Lower leg skin (tissue), 4 donors: ENCODE data around the gene HMHB1. TPM values are rescaled to one million over a fixed set of nuclear protein-coding genes. Genes with fewer than 3 reads are reported as not detected.
A peak's percentile ranks its signal among the peaks of the same experiment; 100 is the strongest.
"Not testable (repeated sequence)": the region's sequence is repeated elsewhere in the genome, so short reads cannot be mapped to it uniquely, and the experiment has no call there.

Experiments used
- DNase-seq, 2 donors: peaks; one replicate each; pipeline ENCODE4 v3.0.0-alpha.2; 2019; ENCODE audit warnings: low spot score in 2 of 2
- H3K4me3 ChIP-seq: fragments of 200-600 bp; sonication (generic); 2 replicates; pipeline ENCODE4 v1.5.1; 2017; ENCODE audit warnings: mild to moderate bottlenecking, low read depth; ENCODE audit not compliant: poor library complexity, severe bottlenecking
- CTCF ChIP-seq, 3 donors: fragments of 450-650 bp; IDR thresholded peaks; one replicate each; pipeline ENCODE4 v1.5.1; 2016; ENCODE audit warnings: antibody characterized with exemption in 3 of 3, mild to moderate bottlenecking in 3 of 3, moderate library complexity in 2 of 3
- POLR2A ChIP-seq, 2 donors: fragments of 450-650 bp; IDR thresholded peaks; one replicate each; pipeline ENCODE4 v1.6.1; 2016 to 2017; ENCODE audit warnings: antibody characterized with exemption in 2 of 2, mild to moderate bottlenecking in 1 of 2, moderate library complexity in 1 of 2
- WGBS, 2 donors: methylation state at CpG; one replicate each; pipeline ENCODE4 v1.1.5; 2018; 5-methylcytosine and 5-hydroxymethylcytosine counted together
- intact Hi-C: fragments of 100-400 bp; cut with DNase I; formaldehyde crosslinking; loops from one replicate; pipeline ENCODE4 v1.15.0; 2023; ENCODE audit warnings: low total_unique reads
- total RNA-seq, 4 donors: library from RNA; depleted of rRNA; stranded (reverse); fragments of >200 nt; gene quantifications; one replicate each; pipeline ENCODE4 v1.1.0, GENCODE V29; 2016

HMHB1 gene
- total RNA-seq, 4 donors from 2014 or later = not detected

- intact Hi-C loops = no loop called here
- no peak overlapping the region for H3K4me3 ChIP-seq
- WGBS, 2 donors = 36 to 45% methylated on average over 2 of the region's 2 CpGs
- no peak for TF ChIP-seq CTCF (IDR thresholded peaks at IDR 0.05)
- TF ChIP-seq POLR2A (IDR thresholded peaks at IDR 0.05) = no peak
- no peak for DNase-seq
These were observed 5.4 kb upstream of the HMHB1 start for GRCh38 chr5:143806579-143806978.

- DNase-seq = no peak
- H3K4me3 ChIP-seq = no peak overlapping the region
- intact Hi-C loops = no loop called here
- TF ChIP-seq POLR2A (IDR thresholded peaks at IDR 0.05) (no peak), CTCF (IDR thresholded peaks at IDR 0.05) (no peak)
- 95% methylated on average over 1 of the region's 1 CpG for WGBS, 2 donors
These were observed 4.6 kb upstream of the HMHB1 start for GRCh38 chr5:143807401-143807800.

- DNase-seq, H3K4me3 ChIP-seq, intact Hi-C loops: not testable (repeated sequence)
- 92 to 94% methylated on average over 4 of the region's 4 CpGs for WGBS, 2 donors
These were observed 4.4 kb downstream of the HMHB1 start for GRCh38 chr5:143816370-143816769.

- H3K4me3 ChIP-seq = no peak overlapping the region
- TF ChIP-seq POLR2A (IDR thresholded peaks at IDR 0.05) (no peak), CTCF (IDR thresholded peaks at IDR 0.05) (no peak)
- intact Hi-C loops = loop anchor here (10.0 kb wide), 2 partner anchors 405 to 895 kb away; no protein-coding TSS in a partner anchor
- no peak for DNase-seq
These were observed 7.8 kb downstream of the HMHB1 start for GRCh38 chr5:143819716-143820115.

- WGBS, 2 donors = 75 to 83% methylated on average over 2 of the region's 2 CpGs
- intact Hi-C loops = loop anchor here (10.0 kb wide), 2 partner anchors 406 to 896 kb away; no protein-coding TSS in a partner anchor
- no peak for DNase-seq
- H3K4me3 ChIP-seq = no peak overlapping the region
- no peak for TF ChIP-seq CTCF (IDR thresholded peaks at IDR 0.05)
- TF ChIP-seq POLR2A (IDR thresholded peaks at IDR 0.05) = no peak
These were observed 8.5 kb downstream of the HMHB1 start for GRCh38 chr5:143820451-143820850.

- intact Hi-C loops = loop anchor here (5.0 to 10.0 kb wide), 3 partner anchors 410 to 900 kb away; no protein-coding TSS in a partner anchor
- TF ChIP-seq POLR2A (IDR thresholded peaks at IDR 0.05) (no peak), CTCF (IDR thresholded peaks at IDR 0.05) (peak in 1 of 3 donors; percentile 84)
- DNase-seq = peak; percentile 79 to 96
- WGBS, 2 donors = 31 to 42% methylated on average over 8 of the region's 8 CpGs
- H3K4me3 ChIP-seq = no peak overlapping the region
These were observed 13.1 kb downstream of the HMHB1 start for GRCh38 chr5:143824851-143825720.
